Activated naive CD8-positive, alpha-beta T cell treated with anti-CD3 and anti-CD28 coated beads for 36 hours (primary cell): ENCODE measurements around the gene REEP3. TPM values are rescaled to one million over a fixed set of nuclear protein-coding genes. Genes with fewer than 3 reads are reported as not detected.
"Not testable (repeated sequence)": the region's sequence is repeated elsewhere in the genome, so short reads cannot be mapped to it uniquely, and the experiment has no call there.

Experiments
- DNase-seq: peaks from one replicate; pipeline ENCODE4 v3.0.0; 2021
- H3K27ac Mint-ChIP-seq: one replicate; pipeline ENCODE4 v1.8.0; 2022; ENCODE audit warnings: mild to moderate bottlenecking, moderate library complexity, mixed read lengths
- H3K27me3 Mint-ChIP-seq: one replicate; pipeline ENCODE4 v1.8.0; 2022; ENCODE audit warnings: mild to moderate bottlenecking, mixed read lengths
- H3K36me3 Mint-ChIP-seq: one replicate; pipeline ENCODE4 v1.8.0; 2021; ENCODE audit warnings: mild to moderate bottlenecking, mixed read lengths
- H3K4me1 Mint-ChIP-seq: one replicate; pipeline ENCODE4 v1.8.0; 2021; ENCODE audit warnings: mixed read lengths
- H3K4me3 Mint-ChIP-seq: one replicate; pipeline ENCODE4 v1.8.0; 2022; ENCODE audit warnings: mild to moderate bottlenecking, moderate library complexity, mixed read lengths
- H3K9me3 Mint-ChIP-seq: one replicate; pipeline ENCODE4 v1.8.0; 2022; ENCODE audit warnings: mixed read lengths
- total RNA-seq, 2 experiments: library from RNA; stranded (reverse); gene quantifications; one replicate each; pipeline ENCODE4 v1.2.3, GENCODE V29; 2021

Gene REEP3
- total RNA-seq, 2 experiments from 2014 or later: 17.4 to 20.7 TPM

- Mint-ChIP-seq H3K27me3 (no peaks in the 10 kb centered on the region), H3K36me3 (peaks cover 12% of the 10 kb centered on the region), H3K27ac (peak overlapping the region; percentile 25), H3K4me1 (peaks cover 29% of the 10 kb centered on the region), H3K4me3 (no peak overlapping the region), H3K9me3 (no peaks in the 10 kb centered on the region)
- no peak for DNase-seq
These were observed 31.8 kb downstream of the REEP3 start for GRCh38 chr10:63553031-63553430.

- peaks cover 12% of the 10 kb centered on the region for H3K36me3 Mint-ChIP-seq
- peaks cover 29% of the 10 kb centered on the region for H3K4me1 Mint-ChIP-seq
- H3K27ac Mint-ChIP-seq: no peak overlapping the region
- no peak overlapping the region for H3K4me3 Mint-ChIP-seq
- no peak for DNase-seq
- H3K9me3 Mint-ChIP-seq: no peaks in the 10 kb centered on the region
- no peaks in the 10 kb centered on the region for H3K27me3 Mint-ChIP-seq
These were observed 32.3 kb downstream of the REEP3 start for GRCh38 chr10:63553473-63553872.

GRCh38 chr10:63554657-63555056 is 33.5 kb downstream of the REEP3 start:
- peaks cover 26% of the 10 kb centered on the region for H3K4me1 Mint-ChIP-seq
- no peaks in the 10 kb centered on the region for H3K9me3 Mint-ChIP-seq
- no peaks in the 10 kb centered on the region for H3K27me3 Mint-ChIP-seq
- H3K4me3 Mint-ChIP-seq: no peak overlapping the region
- H3K36me3 Mint-ChIP-seq: peaks cover 9% of the 10 kb centered on the region
- peak; percentile 31 for DNase-seq
- peak overlapping the region; percentile 72 for H3K27ac Mint-ChIP-seq

GRCh38 chr10:63555330-63555729 is 34.1 kb downstream of the REEP3 start:
- H3K27ac Mint-ChIP-seq: no peak overlapping the region
- no peaks in the 10 kb centered on the region for H3K27me3 Mint-ChIP-seq

GRCh38 chr10:63558132-63558784 is 37.1 kb downstream of the REEP3 start:
- Mint-ChIP-seq H3K4me3 (no peak overlapping the region), H3K9me3 (no peaks in the 10 kb centered on the region)

More at GRCh38 chr10:63555330-63555729, 34.1 kb downstream of the REEP3 start:
- peaks cover 9% of the 10 kb centered on the region for H3K36me3 Mint-ChIP-seq
- no peak overlapping the region for H3K4me3 Mint-ChIP-seq
- no peaks in the 10 kb centered on the region for H3K9me3 Mint-ChIP-seq
- no peak for DNase-seq
- H3K4me1 Mint-ChIP-seq: peaks cover 26% of the 10 kb centered on the region

GRCh38 chr10:63561341-63561740 is 40.1 kb downstream of the REEP3 start:
- Mint-ChIP-seq H3K4me1 (peaks cover 6% of the 10 kb centered on the region), H3K9me3 (no peaks in the 10 kb centered on the region), H3K4me3 (no peak overlapping the region), H3K36me3 (no peaks in the 10 kb centered on the region), H3K27ac (no peak overlapping the region), H3K27me3 (no peaks in the 10 kb centered on the region)
- DNase-seq: no peak

More at GRCh38 chr10:63558132-63558784, 37.1 kb downstream of the REEP3 start:
- Mint-ChIP-seq H3K27ac (no peak overlapping the region), H3K4me1 (peaks cover 22% of the 10 kb centered on the region), H3K36me3 (peaks cover 9% of the 10 kb centered on the region), H3K27me3 (no peaks in the 10 kb centered on the region)
- no peak for DNase-seq

GRCh38 chr10:63562391-63562790 is 41.2 kb downstream of the REEP3 start:
- Mint-ChIP-seq H3K9me3 (no peaks in the 10 kb centered on the region), H3K36me3 (peaks cover 3% of the 10 kb centered on the region), H3K27me3 (no peaks in the 10 kb centered on the region), H3K4me3 (no peak overlapping the region), H3K4me1 (peaks cover 6% of the 10 kb centered on the region), H3K27ac (no peak overlapping the region)
- DNase-seq: no peak

- Mint-ChIP-seq H3K4me1 (peaks cover 6% of the 10 kb centered on the region), H3K9me3 (no peaks in the 10 kb centered on the region), H3K27ac (no peak overlapping the region), H3K36me3 (peaks cover 3% of the 10 kb centered on the region), H3K4me3 (no peak overlapping the region), H3K27me3 (no peaks in the 10 kb centered on the region)
- no peak for DNase-seq
These were observed 41.7 kb downstream of the REEP3 start for GRCh38 chr10:63562857-63563256.

GRCh38 chr10:63563623-63564022 is 42.4 kb downstream of the REEP3 start:
- Mint-ChIP-seq H3K9me3 (no peaks in the 10 kb centered on the region), H3K4me3 (no peak overlapping the region), H3K27me3 (no peaks in the 10 kb centered on the region), H3K36me3 (peaks cover 3% of the 10 kb centered on the region), H3K27ac (no peak overlapping the region), H3K4me1 (peaks cover 6% of the 10 kb centered on the region)
- DNase-seq: no peak

GRCh38 chr10:63564731-63565130 is 43.5 kb downstream of the REEP3 start:
- H3K4me3 Mint-ChIP-seq, H3K27me3 Mint-ChIP-seq, H3K4me1 Mint-ChIP-seq, H3K36me3 Mint-ChIP-seq, DNase-seq, H3K9me3 Mint-ChIP-seq, H3K27ac Mint-ChIP-seq: not testable (repeated sequence)

- DNase-seq: no peak
- Mint-ChIP-seq H3K4me1 (peaks cover 12% of the 10 kb centered on the region), H3K4me3 (no peak overlapping the region), H3K27me3 (no peaks in the 10 kb centered on the region), H3K36me3 (peaks cover 18% of the 10 kb centered on the region), H3K27ac (peak overlapping the region; percentile 31), H3K9me3 (no peaks in the 10 kb centered on the region)
These were observed 52.0 kb downstream of the REEP3 start for GRCh38 chr10:63573068-63573697.

- DNase-seq: no peak
- H3K27ac Mint-ChIP-seq: no peak overlapping the region
- H3K4me1 Mint-ChIP-seq: peaks cover 12% of the 10 kb centered on the region
- no peak overlapping the region for H3K4me3 Mint-ChIP-seq
- H3K9me3 Mint-ChIP-seq: no peaks in the 10 kb centered on the region
- H3K27me3 Mint-ChIP-seq: no peaks in the 10 kb centered on the region
- H3K36me3 Mint-ChIP-seq: peaks cover 18% of the 10 kb centered on the region
These were observed 52.8 kb downstream of the REEP3 start for GRCh38 chr10:63574011-63574410.

- no peak for DNase-seq
- Mint-ChIP-seq H3K27ac (no peak overlapping the region), H3K27me3 (no peaks in the 10 kb centered on the region), H3K9me3 (no peaks in the 10 kb centered on the region), H3K36me3 (peaks cover 13% of the 10 kb centered on the region), H3K4me3 (no peak overlapping the region), H3K4me1 (peaks cover 12% of the 10 kb centered on the region)
These were observed 55.3 kb downstream of the REEP3 start for GRCh38 chr10:63576501-63576900.

GRCh38 chr10:63578501-63578900 is 57.3 kb downstream of the REEP3 start:
- Mint-ChIP-seq H3K36me3 (peaks cover 12% of the 10 kb centered on the region), H3K4me1 (peaks cover 8% of the 10 kb centered on the region), H3K27ac (no peak overlapping the region), H3K4me3 (no peak overlapping the region), H3K27me3 (no peaks in the 10 kb centered on the region), H3K9me3 (no peaks in the 10 kb centered on the region)
- DNase-seq: no peak

- H3K4me3 Mint-ChIP-seq: no peak overlapping the region
- H3K27me3 Mint-ChIP-seq: no peaks in the 10 kb centered on the region
- no peaks in the 10 kb centered on the region for H3K9me3 Mint-ChIP-seq
- no peak overlapping the region for H3K27ac Mint-ChIP-seq
- H3K4me1 Mint-ChIP-seq: peaks cover 4% of the 10 kb centered on the region
- H3K36me3 Mint-ChIP-seq: peaks cover 12% of the 10 kb centered on the region
- DNase-seq: no peak
These were observed 58.3 kb downstream of the REEP3 start for GRCh38 chr10:63579371-63580014.
